ENCODE results near the gene FAM241B.

FAM241B gene

DNA sequence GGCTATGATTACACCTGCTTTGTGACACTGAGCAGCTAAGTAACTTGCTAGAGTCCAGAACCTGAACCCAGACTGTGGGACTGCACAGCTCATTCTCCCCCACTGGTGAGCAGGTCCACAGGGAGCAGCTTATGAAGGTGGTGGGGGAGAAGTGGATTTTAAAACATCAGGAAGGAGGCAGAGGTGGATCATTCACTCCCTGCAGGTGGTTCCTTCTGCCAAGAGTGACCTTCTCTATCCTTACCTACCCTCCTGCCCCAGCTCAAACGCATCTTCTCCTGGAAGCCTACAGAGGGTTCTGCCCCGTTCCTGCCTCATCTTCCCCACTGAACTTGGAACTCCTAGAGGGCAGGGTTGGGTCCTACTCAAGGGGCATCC, 539 bp upstream of the FAM241B start:
- H2BK12ac ChIP-seq (ENCODE audit: low read length in 2 of 2), result no peak overlapping the region
- H3K27me3 ChIP-seq (ENCODE audit: control insufficient read depth in 1 of 2, insufficient read depth in 1 of 2, low read length in 2 of 2), result peaks cover 22 to 69% of the 10 kb centered on the region in 2 experiments
- no peak overlapping the region for H4K91ac ChIP-seq (ENCODE audit: low read length)
- H4K8ac ChIP-seq (ENCODE audit: low read length), result no peak overlapping the region
- no peak overlapping the region for H2AK5ac ChIP-seq (ENCODE audit: low read length, severe bottlenecking)
- H2BK120ac ChIP-seq (ENCODE audit: low read depth, low read length), result no peak overlapping the region
- peak overlapping the region in 1 of 2 experiments; percentile 52 for H3K23ac ChIP-seq (ENCODE audit: low read length in 2 of 2)
- H2BK15ac ChIP-seq (ENCODE audit: low read depth, poor library complexity, severe bottlenecking), result no peak overlapping the region
- H3K36me3 ChIP-seq (ENCODE audit: control insufficient read depth in 1 of 2, insufficient read depth in 2 of 2, low read depth in 1 of 2, low read length in 2 of 2), result peaks cover 0 to 13% of the 10 kb centered on the region in 2 experiments
- H2AFZ ChIP-seq (ENCODE audit: low read depth, low read length), result no peak overlapping the region
- H3K4me1 ChIP-seq (ENCODE audit: control insufficient read depth, insufficient read depth, low read depth, low read length), result peaks cover 8% of the 10 kb centered on the region
- no peak overlapping the region for H3K4ac ChIP-seq (ENCODE audit: low read depth in 1 of 2, low read length in 2 of 2)
- H2BK5ac ChIP-seq (ENCODE audit: low read depth, low read length, poor library complexity, severe bottlenecking), result no peak overlapping the region
- H3K4me2 ChIP-seq (ENCODE audit: low read length, poor library complexity, severe bottlenecking), result peak overlapping the region; percentile 77
- WGBS, result 70% methylated on average over 2 of the region's 2 CpGs
- peaks cover 17% of the 10 kb centered on the region for H3K9me3 ChIP-seq (ENCODE audit: control insufficient read depth, low read length)
- H3K9ac ChIP-seq (ENCODE audit: low read length), result no peak overlapping the region
- H3K27ac ChIP-seq (ENCODE audit: low read length, poor library complexity, severe bottlenecking), result no peak overlapping the region
- H3K4me3 ChIP-seq (ENCODE audit: insufficient read depth in 1 of 2, low read depth in 1 of 2, low read length in 2 of 2), result no peak overlapping the region
- H3K18ac ChIP-seq (ENCODE audit: low read depth in 1 of 2, low read length in 2 of 2), result no peak overlapping the region
- peak overlapping the region in 1 of 2 experiments; percentile 23 for H3K14ac ChIP-seq (ENCODE audit: low read length in 2 of 2)
- no peak for DNase-seq
- peaks cover 2% of the 10 kb centered on the region for H3K79me1 ChIP-seq (replicated peaks; ENCODE audit: low read length, poor library complexity, severe bottlenecking)

- Histone ChIP-seq H3K27me3 (ENCODE audit: control insufficient read depth in 1 of 2, insufficient read depth in 1 of 2, low read length in 2 of 2) (peaks cover 22 to 76% of the 10 kb centered on the region in 2 experiments), H2BK12ac (ENCODE audit: low read length in 2 of 2) (no peak overlapping the region), H3K36me3 (ENCODE audit: control insufficient read depth in 1 of 2, insufficient read depth in 2 of 2, low read depth in 1 of 2, low read length in 2 of 2) (peaks cover 0 to 13% of the 10 kb centered on the region in 2 experiments), H3K9me3 (ENCODE audit: control insufficient read depth, low read length) (peaks cover 9% of the 10 kb centered on the region), H3K4me3 (ENCODE audit: insufficient read depth in 1 of 2, low read depth in 1 of 2, low read length in 2 of 2) (peak overlapping the region; percentile 65 to 73), H3K18ac (ENCODE audit: low read depth in 1 of 2, low read length in 2 of 2) (no peak overlapping the region), H3K4ac (ENCODE audit: low read depth in 1 of 2, low read length in 2 of 2) (no peak overlapping the region), H3K4me2 (ENCODE audit: low read length, poor library complexity, severe bottlenecking) (peak overlapping the region; percentile 84), H2AK5ac (ENCODE audit: low read length, severe bottlenecking) (no peak overlapping the region), H3K14ac (ENCODE audit: low read length in 2 of 2) (no peak overlapping the region), H4K91ac (ENCODE audit: low read length) (no peak overlapping the region), H3K79me1 (replicated peaks; ENCODE audit: low read length, poor library complexity, severe bottlenecking) (peaks cover 2% of the 10 kb centered on the region), H4K8ac (ENCODE audit: low read length) (no peak overlapping the region), H3K9ac (ENCODE audit: low read length) (no peak overlapping the region), H2BK5ac (ENCODE audit: low read depth, low read length, poor library complexity, severe bottlenecking) (no peak overlapping the region), H2BK120ac (ENCODE audit: low read depth, low read length) (no peak overlapping the region), H3K4me1 (ENCODE audit: control insufficient read depth, insufficient read depth, low read depth, low read length) (peaks cover 8% of the 10 kb centered on the region), H3K27ac (ENCODE audit: low read length, poor library complexity, severe bottlenecking) (no peak overlapping the region), H2AFZ (ENCODE audit: low read depth, low read length) (no peak overlapping the region), H3K23ac (ENCODE audit: low read length in 2 of 2) (no peak overlapping the region), H2BK15ac (ENCODE audit: low read depth, poor library complexity, severe bottlenecking) (no peak overlapping the region)
- 59% methylated on average over 24 of the region's 24 CpGs for WGBS
- no peak for DNase-seq
Measured at GRCh38 chr10:69630651-69631400, 779 bp downstream of the FAM241B start.

DNA sequence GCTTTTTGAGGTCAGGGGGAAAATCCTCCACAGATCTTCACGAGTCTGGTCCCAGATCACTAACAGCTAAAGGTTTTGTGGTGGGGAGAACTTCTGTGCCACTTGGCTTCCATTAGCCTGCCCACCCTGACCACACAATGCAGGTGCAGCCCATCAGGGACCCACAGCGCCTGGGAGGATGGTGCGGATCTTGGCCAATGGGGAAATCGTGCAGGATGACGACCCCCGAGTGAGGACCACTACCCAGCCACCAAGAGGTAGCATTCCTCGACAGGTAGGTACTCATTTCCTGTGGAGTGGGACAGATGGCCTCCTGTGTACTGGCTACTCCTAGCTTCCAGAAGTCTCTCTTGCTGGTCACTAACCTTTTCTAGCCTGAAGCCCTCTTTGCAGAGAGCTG, 1.5 kb downstream of the FAM241B start:
- Histone ChIP-seq H3K4me1 (ENCODE audit: control insufficient read depth, insufficient read depth, low read depth, low read length) (peaks cover 8% of the 10 kb centered on the region), H3K27ac (ENCODE audit: low read length, poor library complexity, severe bottlenecking) (no peak overlapping the region), H3K4me2 (ENCODE audit: low read length, poor library complexity, severe bottlenecking) (no peak overlapping the region), H2BK12ac (ENCODE audit: low read length in 2 of 2) (no peak overlapping the region), H3K14ac (ENCODE audit: low read length in 2 of 2) (no peak overlapping the region), H3K4ac (ENCODE audit: low read depth in 1 of 2, low read length in 2 of 2) (no peak overlapping the region), H2BK5ac (ENCODE audit: low read depth, low read length, poor library complexity, severe bottlenecking) (no peak overlapping the region), H2AFZ (ENCODE audit: low read depth, low read length) (no peak overlapping the region), H3K27me3 (ENCODE audit: control insufficient read depth in 1 of 2, insufficient read depth in 1 of 2, low read length in 2 of 2) (peaks cover 20 to 80% of the 10 kb centered on the region in 2 experiments), H3K79me1 (replicated peaks; ENCODE audit: low read length, poor library complexity, severe bottlenecking) (peaks cover 2% of the 10 kb centered on the region), H3K36me3 (ENCODE audit: control insufficient read depth in 1 of 2, insufficient read depth in 2 of 2, low read depth in 1 of 2, low read length in 2 of 2) (peaks cover 0 to 13% of the 10 kb centered on the region in 2 experiments), H2BK15ac (ENCODE audit: low read depth, poor library complexity, severe bottlenecking) (no peak overlapping the region), H3K9me3 (ENCODE audit: control insufficient read depth, low read length) (peaks cover 9% of the 10 kb centered on the region), H2BK120ac (ENCODE audit: low read depth, low read length) (no peak overlapping the region), H4K91ac (ENCODE audit: low read length) (no peak overlapping the region), H3K4me3 (ENCODE audit: insufficient read depth in 1 of 2, low read depth in 1 of 2, low read length in 2 of 2) (no peak overlapping the region), H3K18ac (ENCODE audit: low read depth in 1 of 2, low read length in 2 of 2) (no peak overlapping the region), H3K23ac (ENCODE audit: low read length in 2 of 2) (no peak overlapping the region), H3K9ac (ENCODE audit: low read length) (no peak overlapping the region), H2AK5ac (ENCODE audit: low read length, severe bottlenecking) (no peak overlapping the region), H4K8ac (ENCODE audit: low read length) (no peak overlapping the region)
- WGBS, result 94% methylated on average over 7 of the region's 7 CpGs
- DNase-seq, result no peak

DNA sequence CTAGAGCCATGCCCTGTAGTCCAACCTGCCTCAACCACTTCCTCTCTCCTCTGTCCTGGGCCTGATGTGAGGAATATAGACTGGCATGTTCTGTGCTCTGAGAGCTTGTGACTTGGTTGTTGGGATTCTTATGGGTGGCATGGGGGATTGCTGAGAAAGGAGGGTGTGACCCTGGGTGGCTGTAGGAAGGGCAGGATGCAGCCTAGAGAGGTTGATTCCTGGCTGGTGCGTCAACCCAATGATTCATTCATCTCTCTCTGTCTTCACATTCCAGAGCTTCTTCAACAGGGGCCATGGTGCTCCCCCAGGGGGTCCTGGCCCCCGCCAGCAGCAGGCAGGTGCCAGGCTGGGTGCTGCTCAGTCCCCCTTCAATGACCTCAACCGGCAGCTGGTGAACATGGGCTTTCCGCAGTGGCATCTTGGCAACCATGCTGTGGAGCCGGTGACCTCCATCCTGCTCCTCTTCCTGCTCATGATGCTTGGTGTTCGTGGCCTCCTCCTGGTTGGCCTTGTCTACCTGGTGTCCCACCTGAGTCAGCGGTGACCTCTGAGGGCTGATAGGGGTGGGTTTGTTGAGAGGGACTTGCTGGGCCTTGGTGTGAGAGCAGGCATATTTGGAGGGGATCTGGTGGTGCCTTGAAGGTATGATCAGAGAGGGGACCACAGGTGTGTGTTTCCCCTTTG, 2.6 kb downstream of the FAM241B start:
- Histone ChIP-seq H2BK12ac (ENCODE audit: low read length in 2 of 2) (no peak overlapping the region), H3K27me3 (ENCODE audit: control insufficient read depth in 1 of 2, insufficient read depth in 1 of 2, low read length in 2 of 2) (peaks cover 12 to 78% of the 10 kb centered on the region in 2 experiments), H3K4me1 (ENCODE audit: control insufficient read depth, insufficient read depth, low read depth, low read length) (peaks cover 8% of the 10 kb centered on the region), H3K9ac (ENCODE audit: low read length) (no peak overlapping the region), H2BK15ac (ENCODE audit: low read depth, poor library complexity, severe bottlenecking) (no peak overlapping the region), H2AK5ac (ENCODE audit: low read length, severe bottlenecking) (no peak overlapping the region), H3K79me1 (replicated peaks; ENCODE audit: low read length, poor library complexity, severe bottlenecking) (peaks cover 2% of the 10 kb centered on the region), H3K9me3 (ENCODE audit: control insufficient read depth, low read length) (peaks cover 7% of the 10 kb centered on the region), H2BK120ac (ENCODE audit: low read depth, low read length) (no peak overlapping the region), H2BK5ac (ENCODE audit: low read depth, low read length, poor library complexity, severe bottlenecking) (no peak overlapping the region), H3K4me2 (ENCODE audit: low read length, poor library complexity, severe bottlenecking) (no peak overlapping the region), H3K18ac (ENCODE audit: low read depth in 1 of 2, low read length in 2 of 2) (no peak overlapping the region), H4K8ac (ENCODE audit: low read length) (no peak overlapping the region), H4K91ac (ENCODE audit: low read length) (no peak overlapping the region), H3K14ac (ENCODE audit: low read length in 2 of 2) (no peak overlapping the region), H3K4ac (ENCODE audit: low read depth in 1 of 2, low read length in 2 of 2) (no peak overlapping the region), H3K23ac (ENCODE audit: low read length in 2 of 2) (no peak overlapping the region), H3K4me3 (ENCODE audit: insufficient read depth in 1 of 2, low read depth in 1 of 2, low read length in 2 of 2) (no peak overlapping the region), H3K36me3 (ENCODE audit: control insufficient read depth in 1 of 2, insufficient read depth in 2 of 2, low read depth in 1 of 2, low read length in 2 of 2) (peaks cover 0 to 13% of the 10 kb centered on the region in 2 experiments), H3K27ac (ENCODE audit: low read length, poor library complexity, severe bottlenecking) (no peak overlapping the region), H2AFZ (ENCODE audit: low read depth, low read length) (no peak overlapping the region)
- WGBS, result 88% methylated on average over 6 of the region's 7 CpGs
- DNase-seq, result no peak
